Mucosa of descending colon (tissue), 3 donors: ENCODE results near the gene BOC. TPM values are rescaled to one million over a fixed set of nuclear protein-coding genes. Genes with fewer than 3 reads are reported as not detected.

Experiments
- ATAC-seq: fragments of 200-7000 bp; cut with Tn5 transposase; one replicate; pipeline ENCODE4 v1.9.1; 2020; ENCODE audit warnings: mild to moderate bottlenecking, moderate library complexity
- DNase-seq, 3 donors: peaks; one replicate each; pipeline ENCODE4 v3.0.0-alpha.2; 2020
- H3K36me3 ChIP-seq: fragments of 200-600 bp; one replicate; pipeline ENCODE4 v1.8.0; 2021; ENCODE audit warnings: low read depth, mild to moderate bottlenecking
- H3K4me1 ChIP-seq: fragments of 200-600 bp; one replicate; pipeline ENCODE4 v1.8.0; 2021; ENCODE audit warnings: low read depth, mild to moderate bottlenecking
- H3K4me3 ChIP-seq: fragments of 200-600 bp; one replicate; pipeline ENCODE4 v1.8.0; 2021; ENCODE audit warnings: mild to moderate bottlenecking
- H3K9me3 ChIP-seq: fragments of 200-600 bp; one replicate; pipeline ENCODE4 v1.8.0; 2021; ENCODE audit warnings: mild to moderate bottlenecking
- CTCF ChIP-seq: fragments of 200-600 bp; IDR thresholded peaks from one replicate; pipeline ENCODE4 v1.8.0; 2022; ENCODE audit warnings: antibody characterized with exemption, mild to moderate bottlenecking
- intact Hi-C, 2 donors: fragments of 100-400 bp; cut with DNase I in 1 of 2; cut with micrococcal nuclease in 1 of 2; formaldehyde crosslinking; loops; one replicate each; pipeline versions ENCODE4 v1.11.0 to v1.11.1; 2022; cut with DNase I, micrococcal nuclease
- total RNA-seq, 3 donors: library from RNA; stranded (reverse); fragmentation: NEBNext Ultra II Directional in 2 of 3; extraction: Animal tissue kit (Norgen Biotek cat#: 25700) in 2 of 3; gene quantifications; one replicate each; pipeline versions ENCODE4 v1.2.1 to v1.2.4, GENCODE V29; 2021 to 2023
- donor health status: DM: no; HTN: no; CAD: no; lungs with moderate emphysema.
- donor health status: DM: no; HTN: no; CAD: no.
- donor health status: DM: no; HTN: yes; CAD: no.

BOC gene
- total RNA-seq, 3 donors from 2014 or later = 4.9 to 70.9 (median 12.1) TPM

- Histone ChIP-seq H3K4me1 (no peaks in the 10 kb centered on the region), H3K9me3 (no peaks in the 10 kb centered on the region), H3K36me3 (no peaks in the 10 kb centered on the region), H3K4me3 (no peak overlapping the region)
- no peak for ATAC-seq
- intact Hi-C loops = no loop called here
- no peak for DNase-seq
- TF ChIP-seq CTCF = no peak
These were observed 30.1 kb downstream of the BOC start for GRCh38 chr3:113241292-113242095.

- H3K9me3 ChIP-seq = no peaks in the 10 kb centered on the region
- H3K4me3 ChIP-seq = no peak overlapping the region
- no peaks in the 10 kb centered on the region for H3K36me3 ChIP-seq
- H3K4me1 ChIP-seq = no peaks in the 10 kb centered on the region
- ATAC-seq = no peak
- no peak for DNase-seq
- TF ChIP-seq CTCF = no peak
- intact Hi-C loops = no loop called here
These were observed 30.8 kb downstream of the BOC start for GRCh38 chr3:113242096-113242581.

GRCh38 chr3:113243071-113243470, 31.7 kb downstream of the BOC start:
- TF ChIP-seq CTCF = no peak
- no peaks in the 10 kb centered on the region for H3K4me1 ChIP-seq
- ATAC-seq (no peak), DNase-seq (no peak)
- H3K9me3 ChIP-seq = no peaks in the 10 kb centered on the region
- no peaks in the 10 kb centered on the region for H3K36me3 ChIP-seq
- no peak overlapping the region for H3K4me3 ChIP-seq
- intact Hi-C loops = no loop called here

DNA sequence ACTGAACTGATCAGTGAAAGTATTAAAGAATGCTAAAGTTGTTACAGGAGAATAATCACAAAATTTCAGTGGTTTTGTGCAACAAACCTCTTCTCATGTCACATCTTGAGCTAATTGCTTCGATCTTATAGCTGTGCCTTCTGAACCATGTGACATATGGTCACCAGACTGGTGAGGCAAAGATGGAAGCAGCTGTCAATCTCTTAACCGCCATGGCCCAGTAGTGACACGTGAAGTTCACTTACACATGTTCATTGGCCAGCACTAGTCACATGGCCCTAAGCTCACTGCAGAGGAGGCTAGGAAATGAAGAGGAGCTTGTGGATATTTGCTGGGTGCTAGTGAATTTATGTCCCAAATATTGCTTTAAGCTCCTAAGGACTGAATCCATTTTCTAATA, 32.5 kb downstream of the BOC start:
- DNase-seq = no peak
- no peaks in the 10 kb centered on the region for H3K4me1 ChIP-seq
- no peak for TF ChIP-seq CTCF
- no peak for ATAC-seq
- no peaks in the 10 kb centered on the region for H3K36me3 ChIP-seq
- H3K9me3 ChIP-seq = no peaks in the 10 kb centered on the region
- intact Hi-C loops = no loop called here
- H3K4me3 ChIP-seq = no peak overlapping the region

DNA sequence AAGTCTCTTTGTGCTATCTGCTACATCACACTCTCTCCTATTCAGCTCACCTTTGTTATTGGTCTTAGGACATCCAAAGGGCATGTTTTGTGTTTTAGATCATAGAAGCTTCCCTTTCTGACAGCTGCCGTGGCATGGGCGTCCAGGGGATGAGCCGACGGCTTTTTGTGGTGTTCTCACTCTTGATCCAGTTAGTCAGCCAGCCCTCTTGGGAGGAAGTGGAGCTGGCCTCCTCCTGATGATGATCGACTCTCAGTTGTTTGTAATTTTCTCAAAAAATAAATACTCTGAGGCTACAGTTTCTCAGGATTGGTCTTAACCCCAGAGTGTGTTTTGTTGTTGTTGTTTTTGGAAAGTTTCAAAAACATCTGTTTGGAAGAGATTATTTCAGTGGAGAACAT, 34.4 kb downstream of the BOC start:
- no peak overlapping the region for H3K4me3 ChIP-seq
- H3K36me3 ChIP-seq = no peaks in the 10 kb centered on the region
- TF ChIP-seq CTCF = no peak
- intact Hi-C loops = no loop called here
- ATAC-seq (peak; percentile 24), DNase-seq (no peak)
- H3K9me3 ChIP-seq = no peaks in the 10 kb centered on the region
- no peaks in the 10 kb centered on the region for H3K4me1 ChIP-seq
